ENCODE measurements around the gene RNF32. TPM values are rescaled to one million over a fixed set of nuclear protein-coding genes. Genes with fewer than 3 reads are reported as not detected.
"Not testable (repeated sequence)": the region's sequence is repeated elsewhere in the genome, so short reads cannot be mapped to it uniquely, and the experiment has no call there.

RNF32 gene
- total RNA-seq, 1 experiment from 2014 or later, result 0.55 TPM

GRCh38 chr7:156634117-156634516 is 6.5 kb upstream of the RNF32 start:
- in situ Hi-C loops (cut with HindIII; ENCODE audit: low pct_unique_long_range_greater_than_20kb, low sequenced_read_pairs), result no loop called here
- DNase-seq (ENCODE audit: low read depth, low spot score), result no peak

- DNase-seq (ENCODE audit: low read depth, low spot score), result no peak
- in situ Hi-C loops (cut with HindIII; ENCODE audit: low pct_unique_long_range_greater_than_20kb, low sequenced_read_pairs), result no loop called here
These were observed 4.8 kb upstream of the RNF32 start for GRCh38 chr7:156635529-156636385.

- DNase-seq (ENCODE audit: low read depth, low spot score); in situ Hi-C loops (cut with HindIII; ENCODE audit: low pct_unique_long_range_greater_than_20kb, low sequenced_read_pairs): not testable (repeated sequence)
These were observed 3.5 kb upstream of the RNF32 start for GRCh38 chr7:156637093-156637492.

GRCh38 chr7:156638443-156639077 is 2.0 kb upstream of the RNF32 start:
- no peak for DNase-seq (ENCODE audit: low read depth, low spot score)
- in situ Hi-C loops (cut with HindIII; ENCODE audit: low pct_unique_long_range_greater_than_20kb, low sequenced_read_pairs), result no loop called here

GRCh38 chr7:156639426-156640256 is 933 bp upstream of the RNF32 start:
- in situ Hi-C loops (cut with HindIII; ENCODE audit: low pct_unique_long_range_greater_than_20kb, low sequenced_read_pairs), result no loop called here
- no peak for DNase-seq (ENCODE audit: low read depth, low spot score)

GRCh38 chr7:156640949-156641485 is 443 bp downstream of the RNF32 start:
- in situ Hi-C loops (cut with HindIII; ENCODE audit: low pct_unique_long_range_greater_than_20kb, low sequenced_read_pairs), result no loop called here
- DNase-seq (ENCODE audit: low read depth, low spot score), result no peak

GRCh38 chr7:156642306-156643045 is 1.9 kb downstream of the RNF32 start:
- in situ Hi-C loops (cut with HindIII; ENCODE audit: low pct_unique_long_range_greater_than_20kb, low sequenced_read_pairs), result no loop called here

GRCh38 chr7:156647330-156647729 is 6.8 kb downstream of the RNF32 start:
- DNase-seq (ENCODE audit: low read depth, low spot score); in situ Hi-C loops (cut with HindIII; ENCODE audit: low pct_unique_long_range_greater_than_20kb, low sequenced_read_pairs): not testable (repeated sequence)

More at GRCh38 chr7:156642306-156643045, 1.9 kb downstream of the RNF32 start:
- no peak for DNase-seq (ENCODE audit: low read depth, low spot score)

GRCh38 chr7:156650042-156650441 is 9.5 kb downstream of the RNF32 start:
- DNase-seq (ENCODE audit: low read depth, low spot score), result peak; percentile 16
- in situ Hi-C loops (cut with HindIII; ENCODE audit: low pct_unique_long_range_greater_than_20kb, low sequenced_read_pairs), result no loop called here

- in situ Hi-C loops (cut with HindIII; ENCODE audit: low pct_unique_long_range_greater_than_20kb, low sequenced_read_pairs), result no loop called here
- no peak for DNase-seq (ENCODE audit: low read depth, low spot score)
These were observed 10.9 kb downstream of the RNF32 start for GRCh38 chr7:156651474-156651873.

GRCh38 chr7:156652886-156653568 is 12.5 kb downstream of the RNF32 start:
- in situ Hi-C loops (cut with HindIII; ENCODE audit: low pct_unique_long_range_greater_than_20kb, low sequenced_read_pairs), result no loop called here
- no peak for DNase-seq (ENCODE audit: low read depth, low spot score)

- in situ Hi-C loops (cut with HindIII; ENCODE audit: low pct_unique_long_range_greater_than_20kb, low sequenced_read_pairs), result no loop called here
- no peak for DNase-seq (ENCODE audit: low read depth, low spot score)
These were observed 14.1 kb downstream of the RNF32 start for GRCh38 chr7:156654511-156655234.

- in situ Hi-C loops (cut with HindIII; ENCODE audit: low pct_unique_long_range_greater_than_20kb, low sequenced_read_pairs), result no loop called here
- no peak for DNase-seq (ENCODE audit: low read depth, low spot score)
These were observed 14.7 kb downstream of the RNF32 start for GRCh38 chr7:156655251-156655650.

GRCh38 chr7:156655983-156656382 is 15.4 kb downstream of the RNF32 start:
- DNase-seq (ENCODE audit: low read depth, low spot score), result no peak
- in situ Hi-C loops (cut with HindIII; ENCODE audit: low pct_unique_long_range_greater_than_20kb, low sequenced_read_pairs), result no loop called here

- no peak for DNase-seq (ENCODE audit: low read depth, low spot score)
- in situ Hi-C loops (cut with HindIII; ENCODE audit: low pct_unique_long_range_greater_than_20kb, low sequenced_read_pairs), result no loop called here
These were observed 16.0 kb downstream of the RNF32 start for GRCh38 chr7:156656598-156656997.

GRCh38 chr7:156657681-156658080 is 17.1 kb downstream of the RNF32 start:
- DNase-seq (ENCODE audit: low read depth, low spot score), result no peak
- in situ Hi-C loops (cut with HindIII; ENCODE audit: low pct_unique_long_range_greater_than_20kb, low sequenced_read_pairs), result no loop called here
